Measurements from ENCODE around the gene AKR1B1.

Gene AKR1B1

GRCh38 chr7:134468475-134468874, 9.6 kb upstream of the AKR1B1 start:
- DNase-seq, result no peak

- DNase-seq, result no peak
Measured at GRCh38 chr7:134468054-134468453, 9.2 kb upstream of the AKR1B1 start.

GRCh38 chr7:134465491-134465890, 6.6 kb upstream of the AKR1B1 start:
- no peak for DNase-seq

- DNase-seq, result no peak
Measured at GRCh38 chr7:134464496-134464895, 5.6 kb upstream of the AKR1B1 start.

GRCh38 chr7:134463751-134464150, 4.9 kb upstream of the AKR1B1 start:
- DNase-seq, result no peak

- no peak for DNase-seq
Measured at GRCh38 chr7:134462337-134462925, 3.5 kb upstream of the AKR1B1 start.

- no peak for DNase-seq
Measured at GRCh38 chr7:134461916-134462315, 3.0 kb upstream of the AKR1B1 start.

GRCh38 chr7:134459981-134460380, 1.1 kb upstream of the AKR1B1 start:
- DNase-seq, result no peak

- peak; percentile 53 for DNase-seq
Measured at GRCh38 chr7:134458341-134458805, 527 bp downstream of the AKR1B1 start.

- DNase-seq, result no peak
Measured at GRCh38 chr7:134457210-134457609, 1.7 kb downstream of the AKR1B1 start.

GRCh38 chr7:134454277-134454676, 4.6 kb downstream of the AKR1B1 start:
- DNase-seq, result no peak

GRCh38 chr7:134453518-134453917, 5.4 kb downstream of the AKR1B1 start:
- no peak for DNase-seq

GRCh38 chr7:134452991-134453473, 5.9 kb downstream of the AKR1B1 start:
- no peak for DNase-seq

GRCh38 chr7:134452419-134452838, 6.5 kb downstream of the AKR1B1 start:
- no peak for DNase-seq

GRCh38 chr7:134451656-134452055, 7.2 kb downstream of the AKR1B1 start:
- DNase-seq, result no peak

- no peak for DNase-seq
Measured at GRCh38 chr7:134450294-134451000, 8.5 kb downstream of the AKR1B1 start.

GRCh38 chr7:134449680-134450079, 9.2 kb downstream of the AKR1B1 start:
- no peak for DNase-seq

GRCh38 chr7:134448356-134449229, 10.3 kb downstream of the AKR1B1 start:
- no peak for DNase-seq

GRCh38 chr7:134447383-134447782, 11.5 kb downstream of the AKR1B1 start:
- no peak for DNase-seq

- no peak for DNase-seq
Measured at GRCh38 chr7:134446923-134447322, 12.0 kb downstream of the AKR1B1 start.

- no peak for DNase-seq
Measured at GRCh38 chr7:134446446-134446845, 12.5 kb downstream of the AKR1B1 start.

- DNase-seq, result no peak
Measured at GRCh38 chr7:134444961-134445315, 14.0 kb downstream of the AKR1B1 start.

GRCh38 chr7:134444198-134444960, 14.5 kb downstream of the AKR1B1 start:
- DNase-seq, result no peak
